ENCODE measurements around the gene SEC23IP. TPM values are rescaled to one million over a fixed set of nuclear protein-coding genes. Genes with fewer than 3 reads are reported as not detected.

Gene SEC23IP
- total RNA-seq, 2 donors from 2014 or later, result 70.5 to 93.6 TPM

DNA sequence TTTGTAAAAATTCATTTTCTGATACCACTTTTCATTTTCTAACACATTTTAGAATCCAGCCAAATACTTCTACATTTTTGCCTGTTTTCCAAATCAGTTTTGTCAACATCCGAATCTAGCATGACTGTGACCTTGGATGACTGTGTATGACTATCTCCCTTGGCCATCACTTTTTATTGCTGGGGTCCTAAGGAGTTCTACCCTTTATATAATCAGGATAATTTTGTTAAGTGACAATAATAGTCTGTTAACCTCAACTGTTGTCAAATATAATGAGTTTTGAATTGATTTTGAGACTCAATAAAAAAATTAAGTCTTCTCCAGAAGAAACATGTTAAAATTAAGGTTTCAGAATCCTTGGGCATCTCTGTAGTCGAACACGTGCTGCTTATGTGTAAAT, 53.3 kb downstream of the SEC23IP start:
- H3K9me3 Mint-ChIP-seq, result no peaks in the 10 kb centered on the region
- H3K27me3 Mint-ChIP-seq (ENCODE audit: insufficient read depth), result no peaks in the 10 kb centered on the region
- H3K27ac ChIP-seq (ENCODE audit: low read depth, low read length), result no peak overlapping the region

DNA sequence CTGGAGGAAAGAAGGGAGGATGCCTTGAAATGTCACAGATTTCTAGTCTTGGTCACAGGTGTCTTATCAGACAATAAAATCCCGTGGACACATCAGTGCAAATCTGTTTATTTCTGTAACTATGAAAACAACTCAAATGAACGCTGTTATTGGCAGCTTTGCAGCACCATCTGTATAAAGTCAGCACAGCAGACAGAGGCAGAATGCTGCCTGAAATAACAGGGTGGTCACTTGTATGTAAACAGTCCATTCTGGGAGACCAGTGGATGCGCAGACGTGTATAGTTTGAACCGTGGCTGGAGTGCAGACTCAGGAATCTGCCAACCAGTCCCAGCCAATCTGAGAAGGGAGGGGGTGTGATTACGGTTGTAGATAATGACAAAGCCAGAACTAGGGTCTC, 54.8 kb downstream of the SEC23IP start:
- Histone ChIP-seq H3K27me3 (ENCODE audit: control insufficient read depth, insufficient read depth, low read length, poor library complexity, severe bottlenecking) (no peaks in the 10 kb centered on the region), H3K36me3 (ENCODE audit: control insufficient read depth, insufficient read depth, low read length) (peaks cover 23% of the 10 kb centered on the region), H3K4me1 (ENCODE audit: control insufficient read depth, insufficient read depth, low read length) (no peaks in the 10 kb centered on the region), H3K9me3 (ENCODE audit: control insufficient read depth, low read length) (no peaks in the 10 kb centered on the region), H3K27ac (ENCODE audit: low read depth, low read length) (no peak overlapping the region), H3K9ac (ENCODE audit: extremely low read depth, low read length, poor library complexity, severe bottlenecking) (no peak overlapping the region), H3K4me3 (ENCODE audit: low read length) (no peak overlapping the region)
- WGBS, 2 experiments (ENCODE audit: insufficient coverage in 1 of 2, insufficient read length in 1 of 2), result 96 to 100% methylated on average over 6 of the region's 6 CpGs
- Mint-ChIP-seq H3K27me3 (ENCODE audit: insufficient read depth) (no peaks in the 10 kb centered on the region), H3K9me3 (no peaks in the 10 kb centered on the region), H3K27ac (no peak overlapping the region), H3K36me3 (ENCODE audit: low read depth) (peaks cover 33% of the 10 kb centered on the region), H3K4me1 (no peaks in the 10 kb centered on the region), H3K4me3 (no peak overlapping the region)
- TF ChIP-seq, protein P1, sequence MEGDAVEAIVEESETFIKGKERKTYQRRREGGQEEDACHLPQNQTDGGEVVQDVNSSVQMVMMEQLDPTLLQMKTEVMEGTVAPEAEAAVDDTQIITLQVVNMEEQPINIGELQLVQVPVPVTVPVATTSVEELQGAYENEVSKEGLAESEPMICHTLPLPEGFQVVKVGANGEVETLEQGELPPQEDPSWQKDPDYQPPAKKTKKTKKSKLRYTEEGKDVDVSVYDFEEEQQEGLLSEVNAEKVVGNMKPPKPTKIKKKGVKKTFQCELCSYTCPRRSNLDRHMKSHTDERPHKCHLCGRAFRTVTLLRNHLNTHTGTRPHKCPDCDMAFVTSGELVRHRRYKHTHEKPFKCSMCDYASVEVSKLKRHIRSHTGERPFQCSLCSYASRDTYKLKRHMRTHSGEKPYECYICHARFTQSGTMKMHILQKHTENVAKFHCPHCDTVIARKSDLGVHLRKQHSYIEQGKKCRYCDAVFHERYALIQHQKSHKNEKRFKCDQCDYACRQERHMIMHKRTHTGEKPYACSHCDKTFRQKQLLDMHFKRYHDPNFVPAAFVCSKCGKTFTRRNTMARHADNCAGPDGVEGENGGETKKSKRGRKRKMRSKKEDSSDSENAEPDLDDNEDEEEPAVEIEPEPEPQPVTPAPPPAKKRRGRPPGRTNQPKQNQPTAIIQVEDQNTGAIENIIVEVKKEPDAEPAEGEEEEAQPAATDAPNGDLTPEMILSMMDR (conservative IDR thresholded peaks at IDR 0.05), result no peak
- no peak for DNase-seq

More for the DNA sequence above, 53.3 kb downstream of the SEC23IP start:
- Histone ChIP-seq H3K9ac (ENCODE audit: extremely low read depth, low read length, poor library complexity, severe bottlenecking) (no peak overlapping the region), H3K4me1 (ENCODE audit: control insufficient read depth, insufficient read depth, low read length) (no peaks in the 10 kb centered on the region), H3K4me3 (ENCODE audit: low read length) (no peak overlapping the region), H3K9me3 (ENCODE audit: control insufficient read depth, low read length) (no peaks in the 10 kb centered on the region), H3K27me3 (ENCODE audit: control insufficient read depth, insufficient read depth, low read length, poor library complexity, severe bottlenecking) (no peaks in the 10 kb centered on the region), H3K36me3 (ENCODE audit: control insufficient read depth, insufficient read depth, low read length) (peaks cover 38% of the 10 kb centered on the region)
- no peak overlapping the region for H3K4me3 Mint-ChIP-seq
- H3K27ac Mint-ChIP-seq, result no peak overlapping the region
- H3K36me3 Mint-ChIP-seq (ENCODE audit: low read depth), result peaks cover 44% of the 10 kb centered on the region
- TF ChIP-seq, protein P1 (conservative IDR thresholded peaks at IDR 0.05), result no peak
- no peaks in the 10 kb centered on the region for H3K4me1 Mint-ChIP-seq
- WGBS, 2 experiments (ENCODE audit: insufficient coverage in 1 of 2, insufficient read length in 1 of 2), result 98 to 100% methylated on average over 3 of the region's 3 CpGs
- DNase-seq, result no peak

DNA sequence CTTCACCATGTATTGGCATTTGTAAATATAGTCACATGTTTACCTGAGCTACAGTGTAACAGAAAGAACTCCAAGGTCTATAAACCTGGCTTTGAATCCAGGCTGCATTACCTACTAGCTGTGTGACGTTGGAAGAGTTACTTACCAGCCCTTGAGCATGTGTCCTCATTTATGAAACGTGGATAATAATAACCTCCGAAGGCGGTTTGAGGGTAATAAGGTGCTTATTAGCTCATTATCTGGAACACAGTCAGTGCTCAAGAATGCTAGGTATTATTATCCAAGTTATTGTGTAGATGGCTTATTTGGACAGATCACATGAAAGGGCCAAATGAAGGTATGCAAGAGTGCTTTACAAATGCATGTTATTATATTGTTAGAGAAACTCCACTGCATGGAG, 64.9 kb downstream of the SEC23IP start:
- DNase-seq, result no peak
- TF ChIP-seq, protein P1 (conservative IDR thresholded peaks at IDR 0.05), result no peak
- H3K27ac ChIP-seq (ENCODE audit: low read depth, low read length), result no peak overlapping the region
- no peaks in the 10 kb centered on the region for H3K9me3 ChIP-seq (ENCODE audit: control insufficient read depth, low read length)
- H3K27me3 ChIP-seq (ENCODE audit: control insufficient read depth, insufficient read depth, low read length, poor library complexity, severe bottlenecking), result no peaks in the 10 kb centered on the region
- no peak overlapping the region for H3K9ac ChIP-seq (ENCODE audit: extremely low read depth, low read length, poor library complexity, severe bottlenecking)
- WGBS, 2 experiments (ENCODE audit: insufficient coverage in 1 of 2, insufficient read length in 1 of 2), result 92 to 94% methylated on average over 4 of the region's 4 CpGs
- H3K4me3 Mint-ChIP-seq, result no peak overlapping the region
- no peak overlapping the region for H3K27ac Mint-ChIP-seq
- no peaks in the 10 kb centered on the region for H3K36me3 Mint-ChIP-seq (ENCODE audit: low read depth)
- no peaks in the 10 kb centered on the region for H3K36me3 ChIP-seq (ENCODE audit: control insufficient read depth, insufficient read depth, low read length)
- no peak overlapping the region for H3K4me3 ChIP-seq (ENCODE audit: low read length)
- no peaks in the 10 kb centered on the region for H3K9me3 Mint-ChIP-seq
- no peaks in the 10 kb centered on the region for H3K4me1 ChIP-seq (ENCODE audit: control insufficient read depth, insufficient read depth, low read length)
- H3K4me1 Mint-ChIP-seq, result peaks cover 5% of the 10 kb centered on the region
- H3K27me3 Mint-ChIP-seq (ENCODE audit: insufficient read depth), result no peaks in the 10 kb centered on the region
